GM19239 (cell line): Measurements from ENCODE around the gene IL34.

ENCODE experiments used
- DNase-seq: peaks from one replicate; pipeline ENCODE4 v3.0.0; 2011; ENCODE audit warnings: low spot score; ENCODE audit not compliant: insufficient read length
- FAIRE-seq: peaks from 2 replicates; lab custom pipeline; 2011; peaks lifted over from hg19 to GRCh38; lab: Jason Lieb, UNC

IL34 gene

DNA sequence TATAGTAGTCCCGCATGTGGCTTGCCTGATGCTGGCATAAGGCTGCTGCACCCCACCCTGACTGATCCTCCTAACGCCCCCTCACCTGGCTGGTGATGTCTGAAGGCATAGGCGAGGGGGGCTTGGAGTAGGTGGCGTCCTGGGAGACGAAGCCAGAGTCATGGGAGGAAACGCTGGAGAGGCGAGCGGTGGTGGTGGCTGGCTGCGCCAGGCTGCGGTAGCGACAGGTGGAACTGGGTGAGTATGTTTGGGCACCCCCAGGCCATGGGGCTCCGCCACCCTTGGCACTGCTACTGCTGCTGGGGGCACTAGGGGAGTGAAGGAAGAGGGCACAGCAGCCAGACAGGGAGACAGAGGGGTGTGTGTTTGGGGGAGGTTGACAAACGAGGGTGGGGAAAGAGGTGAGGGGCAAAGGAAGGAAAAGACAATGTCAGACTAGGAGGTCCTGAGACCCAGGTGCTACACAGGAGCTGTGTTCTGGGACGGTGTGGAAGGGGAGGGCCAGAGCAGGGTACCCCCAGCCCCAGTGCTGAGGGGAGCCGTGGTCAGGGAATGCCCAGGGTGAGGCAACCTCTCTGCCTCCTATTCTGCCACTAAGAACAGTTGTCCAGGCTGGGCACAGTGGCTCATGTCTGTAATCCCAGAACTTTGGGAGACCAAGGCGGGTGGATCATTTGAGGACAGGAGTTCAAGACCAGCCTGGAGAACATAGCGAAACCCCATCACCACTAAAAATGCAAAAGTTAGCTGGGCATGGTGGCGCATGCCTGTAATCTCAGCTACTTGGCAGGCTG is 28.1 kb downstream of the IL34 start:
- no peak for DNase-seq
- no peak for FAIRE-seq

DNA sequence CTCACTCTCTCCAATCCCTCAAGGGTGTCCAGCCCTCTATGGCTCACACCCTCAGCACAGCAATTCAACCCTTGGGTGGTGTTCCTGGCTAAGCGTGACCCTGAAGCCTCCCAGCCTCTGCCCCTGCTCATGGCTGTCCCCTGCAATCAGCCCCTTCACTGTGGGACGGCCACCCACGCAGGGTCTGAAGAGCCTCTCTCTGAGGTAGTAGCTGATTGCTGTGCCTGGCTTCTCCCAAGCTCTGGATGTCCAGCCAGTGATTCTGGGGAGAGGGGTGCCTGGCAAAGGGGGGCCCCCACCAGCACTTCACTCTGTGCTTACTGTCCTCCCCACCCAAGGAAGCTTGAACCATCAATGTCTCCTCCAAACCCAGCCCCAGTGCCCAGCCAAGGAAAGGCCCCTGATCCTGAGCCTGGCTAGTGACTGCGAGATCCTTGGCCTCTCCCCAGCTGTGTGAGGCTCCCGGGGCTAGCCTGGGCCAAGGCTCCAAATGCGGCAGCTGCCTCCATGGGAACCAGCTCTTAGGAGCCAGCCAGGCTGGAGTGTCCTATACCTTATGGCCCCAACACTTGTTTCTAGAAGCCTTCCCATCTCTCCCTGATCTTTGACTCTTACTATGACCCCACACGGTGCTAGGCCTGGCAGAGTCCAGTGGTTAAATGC is 29.6 kb downstream of the IL34 start:
- DNase-seq (no peak), FAIRE-seq (no peak)

DNA sequence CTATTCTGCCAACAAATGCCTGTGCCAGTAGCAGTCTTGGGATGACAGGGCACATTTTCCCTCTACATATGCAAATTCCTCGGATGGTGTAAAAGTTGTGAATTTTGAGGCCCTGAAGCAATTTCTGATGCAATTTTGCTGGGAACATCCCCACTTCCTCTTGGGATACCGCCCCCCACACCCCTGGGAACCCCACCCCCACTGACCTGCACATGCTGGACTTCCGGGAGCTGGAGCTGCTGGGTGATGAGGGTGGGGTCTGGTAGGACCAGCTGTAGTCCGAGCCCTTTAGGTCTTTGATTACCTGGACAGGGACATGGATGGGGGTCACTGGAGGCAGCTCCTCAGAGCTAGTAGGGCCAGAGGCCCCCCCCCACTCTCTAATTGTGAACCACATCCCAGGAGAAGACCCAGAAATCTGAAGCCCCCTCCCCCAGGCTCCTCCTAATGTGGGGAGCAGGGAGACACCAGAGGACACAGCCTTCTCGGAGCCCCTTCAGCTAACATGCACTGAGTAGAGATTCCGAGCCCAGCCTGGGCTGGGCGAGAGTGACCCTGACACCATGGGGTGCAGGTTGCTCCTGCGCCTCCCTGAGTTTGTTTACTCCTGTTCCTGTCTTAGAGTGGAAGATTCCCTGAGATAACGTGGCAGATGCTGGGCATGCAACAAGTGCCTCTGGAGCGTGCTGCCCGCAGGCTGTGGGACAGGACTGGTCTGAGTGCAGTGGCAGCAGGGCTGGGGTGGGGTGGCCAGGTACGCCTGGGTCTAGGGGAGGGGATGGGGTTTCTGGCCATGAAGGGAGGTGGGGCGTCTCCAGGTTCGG is 30.5 kb downstream of the IL34 start:
- no peak for DNase-seq
- FAIRE-seq: no peak

DNA sequence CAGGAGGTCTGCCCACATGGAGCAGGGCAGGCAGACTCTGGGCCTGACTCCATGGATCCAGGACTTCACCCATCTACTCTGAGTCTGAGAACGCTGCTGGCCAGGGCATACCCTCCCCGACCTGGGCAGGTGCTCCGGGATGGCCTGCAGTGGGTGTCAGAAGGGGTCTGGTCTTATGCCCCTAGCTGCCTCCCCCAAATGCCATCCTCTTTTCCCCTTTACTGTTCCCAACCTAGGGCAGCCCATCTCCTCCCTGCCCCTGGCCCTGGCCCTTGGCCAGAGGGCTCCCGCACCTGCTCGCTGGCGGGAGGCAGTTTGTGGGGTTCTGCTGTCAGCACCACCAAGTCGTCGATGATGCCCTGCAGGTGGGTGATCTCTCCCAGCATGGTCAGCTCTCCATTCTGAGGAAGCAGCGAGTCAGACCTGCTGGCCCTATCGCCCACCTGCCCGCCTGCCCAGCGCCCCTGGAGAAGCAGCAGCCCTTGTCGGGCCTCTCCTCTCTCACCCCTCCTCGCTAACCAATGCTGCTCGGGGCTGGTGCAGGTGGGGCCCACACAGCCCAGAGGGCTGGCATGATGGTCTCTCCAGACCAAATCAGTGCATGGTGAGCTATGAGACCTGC is 31.3 kb downstream of the IL34 start:
- FAIRE-seq: no peak
- DNase-seq: no peak

DNA sequence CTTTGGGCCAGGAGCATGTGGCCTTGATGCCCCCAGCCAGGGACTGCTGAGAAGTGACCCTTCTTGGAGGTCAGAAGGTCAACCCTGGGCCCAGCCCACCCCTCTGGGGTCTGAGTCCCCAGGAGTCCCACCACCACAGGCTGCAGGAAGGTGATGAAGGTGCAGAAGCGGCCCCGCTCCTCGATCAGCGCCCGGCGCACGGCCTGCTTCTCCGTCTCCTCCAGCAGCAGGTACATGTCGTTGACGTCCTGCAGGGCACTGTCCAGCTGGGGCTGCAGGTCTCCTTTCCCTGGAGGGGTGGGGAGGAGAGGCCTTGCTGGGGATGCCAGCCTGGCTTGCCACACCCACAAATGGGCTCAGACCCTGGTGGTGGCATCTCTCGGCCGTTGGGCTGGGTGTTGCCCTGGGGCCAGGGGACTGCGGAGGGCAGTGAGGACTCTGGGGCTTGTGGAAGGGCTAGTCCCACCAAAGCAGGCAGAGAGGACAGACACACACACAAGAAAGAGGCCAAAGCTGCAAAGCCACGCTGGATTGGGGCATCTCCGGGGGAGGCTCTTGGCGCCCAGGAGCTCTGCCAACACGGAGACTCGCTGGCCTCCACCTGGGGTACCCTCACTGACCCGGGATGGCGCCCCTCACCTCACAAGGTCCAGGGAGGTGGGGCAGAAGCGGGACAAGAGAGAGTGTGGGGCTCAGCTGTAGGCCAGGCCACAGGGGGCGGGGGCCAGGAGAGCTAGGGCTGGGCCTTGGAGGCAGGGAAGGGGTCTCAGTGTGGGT is 31.9 kb downstream of the IL34 start:
- DNase-seq (no peak), FAIRE-seq (no peak)

DNA sequence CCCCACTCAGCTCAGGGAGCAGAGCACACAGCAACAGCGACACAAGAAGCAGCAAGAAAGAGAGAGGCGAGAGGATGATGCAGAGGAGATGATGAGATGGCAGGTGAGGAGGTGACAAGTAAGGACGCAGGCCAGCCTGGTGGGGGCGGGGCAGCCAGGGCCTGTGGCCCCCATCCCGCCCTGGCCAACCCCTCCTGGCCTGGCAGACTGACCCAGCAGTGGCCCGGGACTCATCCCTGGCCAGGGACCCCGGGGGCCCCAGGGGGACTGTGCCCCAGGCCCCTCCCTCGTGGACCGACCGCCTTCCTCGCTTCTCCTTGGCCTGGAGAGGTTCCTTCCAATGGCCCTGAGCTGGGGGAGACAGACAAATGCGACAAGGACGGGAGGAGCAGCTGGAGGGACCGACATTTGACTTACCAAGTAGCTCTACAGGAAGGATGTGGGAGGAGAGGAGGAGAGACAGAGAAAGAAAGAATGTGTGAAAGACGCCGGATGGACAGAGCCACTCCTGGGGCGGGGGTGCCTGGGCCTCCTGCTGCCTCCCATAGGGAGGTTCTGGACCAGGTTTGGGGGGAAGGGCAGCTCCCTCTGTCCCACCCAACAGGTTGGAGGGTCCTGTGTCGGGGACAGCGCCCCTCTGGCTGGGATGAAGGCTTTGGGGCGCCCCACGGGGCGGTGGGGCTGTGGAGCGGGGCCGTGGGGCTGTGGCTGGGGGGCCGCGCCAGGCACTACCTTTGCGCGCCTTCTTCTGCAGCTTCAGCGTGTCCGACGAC is 32.7 kb downstream of the IL34 start:
- no peak for FAIRE-seq
- no peak for DNase-seq

DNA sequence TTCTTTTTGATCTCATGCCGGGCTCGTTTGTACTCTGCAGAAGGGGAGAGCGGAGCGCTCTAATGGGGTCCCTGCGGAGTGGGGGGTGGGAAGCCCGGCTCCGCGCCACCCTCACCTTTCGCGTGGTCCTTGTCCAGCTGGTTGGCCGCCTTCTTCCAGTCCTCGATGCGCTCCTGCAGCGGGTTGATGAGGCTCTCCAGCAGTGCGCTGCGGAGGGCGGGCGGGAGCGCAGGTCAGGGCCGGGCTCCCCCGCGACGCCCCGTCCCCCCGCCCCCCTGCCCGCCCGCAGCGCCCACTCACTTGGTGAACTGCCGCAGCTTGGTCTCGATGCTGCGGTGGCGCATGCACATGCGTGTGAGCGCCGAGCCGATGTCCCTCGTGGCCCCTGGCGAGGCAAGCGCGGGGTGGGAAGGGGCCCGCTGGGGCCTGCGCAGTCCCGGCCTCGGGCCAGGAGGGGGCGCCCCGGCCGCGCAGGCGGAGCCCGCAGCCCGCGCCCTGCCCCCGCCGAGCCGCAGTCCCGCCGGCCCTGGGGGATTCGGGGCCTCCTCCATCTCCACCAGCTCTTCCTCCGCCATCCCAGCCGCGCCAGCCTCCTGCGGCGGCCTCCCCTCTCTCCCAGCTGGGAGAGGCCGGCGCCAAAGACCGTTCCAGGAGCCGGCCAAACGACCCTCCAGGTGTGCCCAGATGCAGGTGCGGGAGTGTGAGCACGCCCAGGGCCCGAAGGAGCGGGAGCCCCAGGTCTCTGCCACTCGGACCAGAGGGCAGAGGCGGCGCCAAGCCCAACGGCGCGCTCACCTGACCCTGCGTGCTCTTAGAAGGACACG is 33.5 kb downstream of the IL34 start:
- FAIRE-seq (no peak), DNase-seq (no peak)

DNA sequence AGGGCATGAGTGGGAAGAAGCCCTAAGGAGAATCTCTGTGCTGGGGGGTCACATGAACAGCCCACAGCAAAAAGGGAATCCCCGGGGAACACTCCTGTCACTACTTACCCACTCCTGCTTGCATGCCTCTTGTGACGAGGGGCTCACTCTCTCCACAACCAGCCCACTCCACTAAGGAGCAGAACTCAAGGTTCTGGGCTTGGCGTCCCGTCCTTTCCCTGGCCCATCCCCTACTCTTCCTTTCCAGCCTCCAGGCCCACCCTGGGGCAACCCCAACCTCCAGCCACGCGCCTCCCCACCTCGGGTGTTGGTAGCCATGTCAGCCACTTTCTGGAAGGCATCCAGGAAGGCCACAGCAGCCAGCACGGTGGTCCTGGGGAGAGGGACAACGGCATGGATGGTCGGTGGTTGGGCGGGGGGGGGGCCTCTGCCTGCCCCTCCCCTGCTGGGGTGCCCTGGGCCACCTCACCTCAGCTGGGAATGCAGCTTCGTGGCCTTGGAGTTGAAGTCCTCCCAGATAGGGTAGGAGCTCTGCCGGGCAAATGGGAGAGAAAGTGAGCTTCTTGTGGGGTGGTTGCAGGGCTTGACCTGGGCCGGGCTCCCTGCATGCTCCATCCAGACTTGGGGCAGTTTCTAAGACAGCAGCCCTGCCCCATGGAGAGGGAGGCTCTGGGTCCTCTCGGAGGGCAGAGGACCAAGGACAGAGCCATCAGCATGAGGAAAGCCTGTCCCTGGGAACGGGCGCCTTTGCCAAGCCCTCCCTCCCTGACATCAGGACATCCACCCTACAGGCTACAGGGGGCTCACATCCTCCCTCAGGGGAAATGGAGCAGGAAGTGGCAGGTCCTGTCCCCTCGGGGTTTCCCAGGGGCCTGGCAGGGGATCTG is 34.4 kb downstream of the IL34 start:
- DNase-seq (no peak), FAIRE-seq (no peak)

DNA sequence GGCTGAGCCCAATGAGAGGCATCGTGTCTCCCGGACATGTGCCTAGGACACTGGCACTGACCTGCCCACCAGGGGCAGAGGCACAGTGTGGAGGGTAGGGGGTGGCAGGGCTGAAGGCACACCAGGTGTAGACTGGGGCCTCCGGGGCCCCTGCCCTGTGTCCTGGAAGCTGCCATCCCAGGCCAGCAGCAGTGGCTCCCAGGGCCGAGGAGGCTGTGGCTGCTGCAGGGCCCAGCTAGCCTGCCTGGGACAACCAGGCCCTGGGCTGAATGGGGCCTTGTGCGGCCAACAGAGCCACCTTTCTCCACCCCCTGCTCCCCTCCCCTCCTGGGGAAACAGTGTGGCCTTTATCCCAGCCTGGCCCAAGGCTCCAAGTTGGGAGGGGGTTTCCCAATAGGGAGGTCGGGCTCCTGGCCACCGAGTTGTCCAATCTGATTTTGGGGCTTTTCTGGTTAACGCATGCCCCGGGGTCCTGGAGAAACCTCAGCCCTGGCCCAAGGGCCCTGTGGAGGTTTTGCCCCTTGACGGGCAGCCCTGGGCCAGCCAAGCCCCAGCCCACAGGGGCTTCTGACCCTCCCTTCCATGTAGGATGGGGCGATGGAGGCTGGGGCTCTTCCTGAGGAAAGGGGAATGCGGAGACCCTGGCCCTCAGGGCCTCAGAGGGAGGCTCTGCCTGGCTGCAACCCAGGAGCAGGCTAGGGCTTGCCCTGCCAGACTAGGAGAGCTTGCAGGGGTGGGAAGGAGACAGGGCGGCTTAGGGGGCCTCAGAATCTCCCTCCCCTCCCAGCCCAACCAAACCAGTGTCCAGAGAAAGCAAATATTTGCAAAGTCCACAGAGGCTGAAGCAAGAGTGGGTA is 35.3 kb downstream of the IL34 start:
- no peak for FAIRE-seq
- no peak for DNase-seq

DNA sequence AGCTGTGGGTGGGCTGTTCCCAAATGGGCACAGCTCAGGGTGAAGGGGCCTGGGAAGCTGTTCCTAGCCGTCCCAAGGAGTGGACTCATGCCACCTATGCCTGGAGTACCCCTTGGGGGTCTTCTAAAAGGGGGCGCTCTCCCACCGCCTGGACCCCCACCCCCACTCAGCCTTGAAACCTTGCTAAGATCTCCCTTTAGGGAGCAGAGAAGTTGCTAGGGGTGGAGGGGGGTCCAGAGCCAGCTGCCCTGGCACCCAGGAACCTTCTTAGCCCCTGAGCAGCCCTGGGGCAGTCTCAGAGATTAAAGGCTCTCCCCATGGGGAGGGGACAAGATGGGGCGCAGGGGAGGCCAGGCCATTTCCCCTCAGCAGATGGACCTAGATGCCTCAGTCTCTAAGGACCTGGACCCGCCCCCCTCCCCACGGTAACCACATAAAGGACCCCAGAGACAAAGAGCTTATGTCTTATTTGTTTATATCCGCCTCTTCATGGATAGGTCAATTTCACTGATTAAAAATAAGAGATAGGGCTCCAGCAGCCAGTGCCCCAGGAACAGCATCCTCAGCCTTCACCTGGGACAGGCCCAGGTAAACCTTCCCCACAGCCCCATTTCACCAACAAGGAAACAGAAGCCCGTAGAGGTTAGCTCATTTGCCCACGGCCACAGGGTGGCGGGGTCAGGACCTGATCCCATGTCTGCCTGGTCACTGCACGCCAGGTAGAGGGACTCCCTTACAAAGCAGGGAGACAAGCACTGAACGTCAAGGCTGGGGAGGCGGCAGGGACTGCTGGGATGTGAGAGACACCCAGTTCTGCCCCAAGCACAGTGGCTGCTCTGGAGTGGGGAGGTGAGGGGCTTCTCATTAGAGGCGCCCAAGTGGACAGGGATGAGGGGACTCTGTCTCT is 36.1 kb downstream of the IL34 start:
- FAIRE-seq: no peak

DNA sequence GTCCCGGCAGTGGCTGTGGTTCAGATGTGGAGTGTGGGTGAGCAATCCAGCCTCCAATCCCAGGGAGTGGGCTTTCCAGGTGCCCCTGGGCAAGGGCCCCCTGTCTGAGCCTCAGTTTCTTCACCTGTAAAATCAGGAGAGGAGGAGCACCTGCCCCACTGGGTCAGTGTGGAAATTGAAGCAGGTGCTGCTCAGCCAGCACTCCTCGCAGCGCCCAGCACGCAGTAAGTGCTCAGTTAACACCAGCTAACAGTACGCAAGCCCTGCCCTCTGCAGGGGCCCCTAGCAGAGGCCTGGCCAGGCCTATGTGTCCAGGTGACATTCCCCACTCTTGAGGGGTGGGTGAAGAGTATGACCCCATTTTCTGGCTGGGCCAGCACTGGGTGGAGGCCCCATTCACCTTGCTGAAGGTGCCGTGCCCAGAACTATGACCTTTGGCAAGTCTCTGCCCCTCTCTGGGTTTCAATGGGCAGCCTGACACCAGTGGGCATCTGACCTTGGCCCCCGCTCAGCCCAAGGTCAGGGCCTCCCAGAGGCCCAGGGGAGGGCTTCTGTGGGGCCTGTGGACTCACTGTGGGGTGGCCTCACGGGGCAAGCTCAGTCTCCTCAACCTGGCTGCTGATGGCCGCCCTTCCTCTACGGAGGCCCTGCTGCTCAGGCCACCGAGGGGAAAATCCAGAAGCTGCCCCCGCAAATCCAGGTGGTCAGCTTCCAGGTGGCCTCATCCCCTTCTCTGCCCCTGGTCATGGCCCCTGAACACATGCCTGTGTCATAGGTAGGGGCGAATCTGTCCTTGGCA is 37.0 kb downstream of the IL34 start:
- DNase-seq (no peak), FAIRE-seq (no peak)

More for the DNA sequence above, 36.1 kb downstream of the IL34 start:
- no peak for DNase-seq

DNA sequence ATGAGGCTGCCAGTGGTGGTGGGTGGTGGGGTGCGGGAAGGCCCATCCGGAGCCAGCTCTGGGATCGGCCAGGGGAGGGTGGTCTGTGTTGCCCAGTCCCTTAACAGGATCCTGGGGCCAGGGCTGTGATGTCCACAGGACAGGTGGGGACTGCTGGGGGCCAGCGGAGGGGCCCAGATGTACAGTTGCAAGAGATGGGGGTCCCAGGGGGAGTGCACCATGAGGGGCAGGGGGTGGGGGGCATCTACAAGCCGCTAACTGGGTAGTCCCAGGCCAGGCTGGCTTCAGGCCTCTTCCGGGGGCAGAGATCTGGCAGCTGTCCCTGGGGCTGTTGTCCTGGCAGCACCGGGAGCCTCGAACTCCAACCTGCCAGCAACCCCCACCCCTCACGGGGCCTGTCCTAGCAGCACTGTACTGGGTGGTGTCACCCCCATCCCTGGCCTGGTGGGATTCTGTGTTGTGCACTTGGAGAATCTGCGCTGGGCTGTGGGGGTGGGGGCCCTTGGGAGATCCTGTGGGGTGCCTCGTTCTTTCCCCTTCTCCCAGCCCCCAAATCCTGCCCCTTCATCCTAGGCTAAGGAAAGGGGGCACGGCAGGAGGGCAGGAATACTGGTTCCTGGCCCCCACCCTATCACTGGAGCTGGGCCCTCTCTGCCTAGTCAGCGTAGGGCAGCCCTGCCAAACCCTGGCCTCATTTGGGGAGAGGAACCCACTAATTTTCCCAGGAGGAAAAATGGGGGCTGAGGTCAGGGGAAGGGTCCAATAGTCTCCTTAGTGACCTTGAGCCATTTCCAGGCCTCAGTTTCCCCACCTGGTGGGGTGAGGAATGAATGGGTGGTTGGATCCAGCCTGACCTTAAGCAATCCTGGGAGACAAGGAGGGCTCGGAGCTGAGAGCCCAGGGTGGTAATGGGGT is 38.0 kb downstream of the IL34 start:
- no peak for DNase-seq
- no peak for FAIRE-seq

DNA sequence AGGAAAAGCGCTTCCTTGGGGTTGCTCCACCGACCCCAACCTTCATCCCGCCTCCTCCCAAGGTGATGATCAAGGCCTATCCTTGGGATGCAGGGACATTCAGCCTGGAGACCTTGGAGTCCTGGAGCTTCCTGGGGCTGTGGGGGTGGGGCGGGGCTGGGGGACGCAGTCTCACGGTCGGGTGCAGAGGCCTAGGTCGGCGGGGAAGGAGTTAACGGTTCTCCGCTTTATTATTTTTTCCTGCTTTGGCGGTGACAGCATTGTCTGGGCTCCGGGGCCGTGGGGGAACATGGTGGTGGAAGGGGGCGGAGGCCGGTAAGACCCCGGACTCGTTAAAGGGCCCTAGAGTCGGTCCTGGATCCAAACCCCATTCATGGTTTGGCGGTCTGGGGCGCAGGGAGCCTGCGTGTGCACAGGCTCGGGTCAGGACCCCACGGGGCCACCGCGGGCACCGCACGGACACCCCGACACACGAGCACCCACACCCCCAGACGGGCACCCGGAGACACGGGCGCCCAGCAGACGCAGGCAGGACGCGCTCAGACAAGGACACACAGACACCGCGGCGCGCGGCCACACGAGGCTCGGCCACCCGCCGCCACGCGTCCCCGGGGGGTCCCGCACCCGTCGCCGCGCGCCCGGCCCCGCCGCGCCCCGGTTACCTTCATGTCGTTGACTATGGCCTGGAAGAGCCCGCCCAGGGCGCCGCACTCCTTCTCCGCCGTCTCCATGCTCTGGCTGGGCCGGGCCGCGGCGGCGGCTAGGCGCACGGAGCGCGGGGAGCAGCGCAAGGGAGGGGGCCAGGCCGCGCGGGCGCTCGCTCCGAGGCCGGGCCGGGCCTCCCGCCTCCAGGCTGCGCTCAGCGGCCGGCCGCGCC is 38.9 kb downstream of the IL34 start:
- DNase-seq (no peak), FAIRE-seq (no peak)
